IPS DF 19.7 (cell line): Measurements from ENCODE around the gene RPS14.

ENCODE experiments used
- DNase-seq: peaks from one replicate; pipeline ENCODE4 v3.0.0-alpha.2; 2013; ENCODE audit warnings: low read depth, low spot score

Gene RPS14

GRCh38 chr5:150449517-150450339 is at the start of gene RPS14:
RPS14 (minus strand) TSS chr5:150449739; CDS start chr5:150447733, 2,006 bp downstream.
- DNase-seq: no peak

- no peak for DNase-seq
These were observed 49.4 kb upstream of the RPS14 start for GRCh38 chr5:150498971-150499370.

GRCh38 chr5:150498501-150498900 is 49.0 kb upstream of the RPS14 start:
- peak; percentile 72 for DNase-seq

- no peak for DNase-seq
These were observed 48.4 kb upstream of the RPS14 start for GRCh38 chr5:150497989-150498317.

- DNase-seq: no peak
These were observed 47.9 kb upstream of the RPS14 start for GRCh38 chr5:150497274-150497988.

GRCh38 chr5:150496534-150496933 is 47.0 kb upstream of the RPS14 start:
- no peak for DNase-seq

GRCh38 chr5:150496098-150496497 is 46.6 kb upstream of the RPS14 start:
- no peak for DNase-seq

GRCh38 chr5:150492621-150493020 is 43.1 kb upstream of the RPS14 start:
- no peak for DNase-seq

- no peak for DNase-seq
These were observed 42.3 kb upstream of the RPS14 start for GRCh38 chr5:150491876-150492275.

GRCh38 chr5:150490754-150491153 is 41.2 kb upstream of the RPS14 start:
- DNase-seq: no peak

GRCh38 chr5:150490296-150490669 is 40.7 kb upstream of the RPS14 start:
- no peak for DNase-seq

GRCh38 chr5:150489360-150490295 is 40.1 kb upstream of the RPS14 start:
- no peak for DNase-seq

- no peak for DNase-seq
These were observed 39.2 kb upstream of the RPS14 start for GRCh38 chr5:150488519-150489359.

- DNase-seq: no peak
These were observed 37.9 kb upstream of the RPS14 start for GRCh38 chr5:150487199-150488061.

- peak; percentile 75 for DNase-seq
These were observed 37.1 kb upstream of the RPS14 start for GRCh38 chr5:150486402-150487198.

- no peak for DNase-seq
These were observed 36.3 kb upstream of the RPS14 start for GRCh38 chr5:150485693-150486401.

- no peak for DNase-seq
These were observed 35.6 kb upstream of the RPS14 start for GRCh38 chr5:150484964-150485692.

- no peak for DNase-seq
These were observed 32.5 kb upstream of the RPS14 start for GRCh38 chr5:150481972-150482406.
